Neural progenitor cell (in vitro differentiated cells): ENCODE data around the gene KLHL36.

ENCODE experiments used
- CTCF ChIP-seq: fragments of 200-600 bp; sonication (generic); IDR thresholded peaks from 2 replicates; pipeline ENCODE4 v1.5.1; 2017; ENCODE audit warnings: antibody characterized with exemption, mild to moderate bottlenecking
- EZH2 ChIP-seq: fragments of 200-600 bp; sonication (generic); IDR thresholded peaks from 2 replicates; pipeline ENCODE4 v1.6.1; 2017; ENCODE audit warnings: antibody characterized with exemption, mild to moderate bottlenecking, moderate library complexity
- EZH2phosphoT487 ChIP-seq: fragments of 200-600 bp; sonication (generic); IDR thresholded peaks from 2 replicates; pipeline ENCODE4 v1.6.1; 2017; ENCODE audit warnings: antibody characterized with exemption

- no peak for TF ChIP-seq CTCF
- TF ChIP-seq EZH2: no peak
- no peak for TF ChIP-seq EZH2phosphoT487
These were observed 42.0 kb upstream of the KLHL36 start for GRCh38 chr16:84606081-84606875.
